ENCODE data around the gene XRCC1. TPM values are rescaled to one million over a fixed set of nuclear protein-coding genes. Genes with fewer than 3 reads are reported as not detected.

Gene XRCC1
- total and polyA plus RNA-seq, 2 experiments from 2014 or later = 35.3 to 49.5 TPM

- peak within 1 kb of the TSS; percentile 95 for H3K4me3 Mint-ChIP-seq
- Histone ChIP-seq H3K4me3 (peak within 1 kb of the TSS; percentile 97), H3K27ac (ENCODE audit: low read depth) (no peak within 1 kb of the TSS)
Measured at GRCh38 chr19:43504426-43505185, 70.7 kb downstream of the XRCC1 start, which contains the start of gene PHLDB3. Gene PHLDB3, minus strand, starts transcription at chr19:43504746. Its CDS starts 628 bp downstream, at chr19:43504118.

GRCh38 chr19:43503501-43504425 is 71.6 kb downstream of the XRCC1 start:
- Histone ChIP-seq H4K20me1 (replicated peaks; ENCODE audit: insufficient read depth) (no peaks in the 10 kb centered on the region), H3K27me3 (ENCODE audit: insufficient read depth) (peaks cover 23% of the 10 kb centered on the region), H3K9me2 (ENCODE audit: insufficient read depth) (no peaks in the 10 kb centered on the region), H3K4me3 (peak overlapping the region; percentile 97), H3K79me2 (replicated peaks; ENCODE audit: insufficient read depth) (no peaks in the 10 kb centered on the region), H3K27ac (ENCODE audit: low read depth) (no peak overlapping the region), H3F3A (replicated peaks; ENCODE audit: low read depth) (0 out of 2 replicates have a peak, but pooled peaks cover 5% of the 10 kb centered on the region), H3K4me1 (ENCODE audit: insufficient read depth) (peaks cover 12% of the 10 kb centered on the region; the same call in 1 of the 2 replicates), H3K36me3 (ENCODE audit: insufficient read depth) (no peaks in the 10 kb centered on the region), H3K4me2 (peak overlapping the region; percentile 99), H2AFZ (peak overlapping the region; percentile 100)
- no peak for TF ChIP-seq NANOG (IDR thresholded peaks at IDR 0.05; ENCODE audit: borderline replicate concordance)
- TF ChIP-seq CREB1 (CRISPR knock-in tag; IDR thresholded peaks at IDR 0.05; ENCODE audit: low read depth) = 0 out of 2 replicates have a peak, but pooled peaks have one; percentile 37
- peak; percentile 54; the same call in 1 of the 2 replicates for TF ChIP-seq POLR2AphosphoS5 (IDR thresholded peaks at IDR 0.05; ENCODE audit: low read depth)
- peak in 1 of 2 experiments; percentile 64; a peak in 3 of 4 replicates for TF ChIP-seq CTCF (conservative IDR thresholded peaks at IDR 0.05; ENCODE audit: low read depth in 2 of 2)
- no peak for TF ChIP-seq ZNF331 (CRISPR knock-in tag; IDR thresholded peaks at IDR 0.05; ENCODE audit: low read depth)
- H3K27me3 Mint-ChIP-seq (ENCODE audit: insufficient read depth, low read depth, poor library complexity) = peaks cover 33% of the 10 kb centered on the region
- ATAC-seq (peak; percentile 63), DNase-seq (ENCODE audit: low spot score) (peak; percentile 99)
- H3K4me3 Mint-ChIP-seq = peak overlapping the region; percentile 95
- no peak overlapping the region; the same call in 1 of the 2 replicates for H3K27ac Mint-ChIP-seq
- H3K9me3 Mint-ChIP-seq = peaks cover 4% of the 10 kb centered on the region; the same call in 1 of the 3 replicates
- peaks cover 2% of the 10 kb centered on the region; the same call in 1 of the 3 replicates for H3K36me3 Mint-ChIP-seq (ENCODE audit: low read depth)
- H3K4me1 Mint-ChIP-seq = peaks cover 22% of the 10 kb centered on the region

More at GRCh38 chr19:43504426-43505185, 70.7 kb downstream of the XRCC1 start, which contains the start of gene PHLDB3:
- peak; percentile 34 for ATAC-seq
- 0 out of 2 replicates have a peak, but pooled peaks have one; percentile 44 for TF ChIP-seq POLR2AphosphoS5 (IDR thresholded peaks at IDR 0.05; ENCODE audit: low read depth)
- TF ChIP-seq EZH2phosphoT487 (IDR thresholded peaks at IDR 0.05; ENCODE audit: unreplicated experiment) = no peak
- peak in 1 of 2 experiments; percentile 48; a peak in 1 of 4 replicates for TF ChIP-seq CTCF (conservative IDR thresholded peaks at IDR 0.05; ENCODE audit: low read depth in 2 of 2)
- H3K4me1 ChIP-seq (ENCODE audit: insufficient read depth) = peaks cover 12% of the 10 kb centered on the region; the same call in 1 of the 2 replicates
- H3K36me3 ChIP-seq (ENCODE audit: insufficient read depth) = no peaks in the 10 kb centered on the region
- H3K4me2 ChIP-seq = peak within 1 kb of the TSS; percentile 99
- H3K79me2 ChIP-seq (replicated peaks; ENCODE audit: insufficient read depth) = no peaks in the 10 kb centered on the region
- Mint-ChIP-seq H3K27ac (no peak within 1 kb of the TSS; the same call in 1 of the 2 replicates), H3K9me3 (peaks cover 4% of the 10 kb centered on the region; the same call in 1 of the 3 replicates), H3K4me1 (peaks cover 22% of the 10 kb centered on the region), H3K27me3 (ENCODE audit: insufficient read depth, low read depth, poor library complexity) (peaks cover 33% of the 10 kb centered on the region), H3K36me3 (ENCODE audit: low read depth) (peaks cover 3% of the 10 kb centered on the region; the same call in 2 of the 3 replicates)
- H4K20me1 ChIP-seq (replicated peaks; ENCODE audit: insufficient read depth) = no peaks in the 10 kb centered on the region
- 0 out of 2 replicates have a peak, but pooled peaks cover 5% of the 10 kb centered on the region for H3F3A ChIP-seq (replicated peaks; ENCODE audit: low read depth)
- DNase-seq (ENCODE audit: low spot score) = peak; percentile 65
- peak within 1 kb of the TSS; percentile 100 for H2AFZ ChIP-seq
- H3K9me2 ChIP-seq (ENCODE audit: insufficient read depth) = no peaks in the 10 kb centered on the region
- H3K27me3 ChIP-seq (ENCODE audit: insufficient read depth) = peaks cover 23% of the 10 kb centered on the region
